Measurements from ENCODE around the gene FAM174B.

The FAM174B gene

DNA sequence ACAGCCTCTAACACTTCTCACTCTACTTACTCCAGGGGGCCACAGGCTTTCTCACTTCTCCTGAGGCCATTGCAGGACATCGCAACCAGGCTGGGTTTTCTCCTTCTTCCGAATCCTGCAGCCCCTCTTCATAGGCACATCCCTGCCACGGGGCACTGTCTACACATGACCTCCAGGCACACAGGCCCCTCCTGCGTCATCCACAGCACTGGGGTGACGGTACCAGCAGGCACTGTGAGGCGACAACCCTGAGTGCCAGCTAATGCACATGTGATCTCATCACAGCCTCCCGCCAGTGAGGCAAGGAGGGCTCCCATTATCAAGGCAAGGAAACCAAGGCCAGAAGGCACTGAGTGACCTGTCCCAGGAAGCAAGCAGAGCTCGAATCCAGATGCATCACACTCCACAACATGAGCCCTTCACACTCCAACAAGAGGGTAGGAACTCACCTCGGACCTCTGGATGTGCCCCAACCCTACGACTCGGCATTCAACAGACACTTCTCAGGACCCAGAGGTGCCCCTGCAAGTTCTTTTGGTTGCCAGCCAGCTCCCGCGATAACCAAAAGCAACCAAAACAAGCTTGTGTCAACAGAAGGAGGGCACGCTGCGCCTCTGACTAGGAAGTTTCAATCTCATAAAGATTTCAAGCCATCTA lies 16.7 kb downstream of the FAM174B start:
- DNase-seq = no peak

GRCh38 chr15:92638291-92638708 lies 17.3 kb downstream of the FAM174B start:
- DNase-seq = no peak

DNA sequence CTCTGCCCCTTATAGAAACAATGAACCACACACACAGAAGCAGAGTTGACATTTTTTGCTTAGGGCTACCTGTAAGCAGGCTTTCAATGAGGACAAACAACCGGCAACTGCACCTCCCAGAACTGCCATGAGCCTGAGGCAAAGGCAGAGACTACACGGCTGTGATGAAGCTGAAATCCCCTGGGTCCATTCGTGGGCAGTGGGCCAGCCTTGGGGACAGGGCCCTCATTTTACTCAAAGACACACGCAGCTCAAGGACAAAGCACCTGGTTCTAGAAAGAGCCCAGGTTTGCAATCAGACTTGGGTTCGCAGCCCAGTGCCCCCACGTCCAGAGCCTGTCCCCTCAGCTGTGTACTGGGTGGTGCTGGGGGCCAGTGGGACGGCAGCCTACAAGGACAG lies 17.9 kb downstream of the FAM174B start:
- no peak for DNase-seq

- DNase-seq = no peak
Measured at GRCh38 chr15:92636908-92637481, 18.6 kb downstream of the FAM174B start.

GRCh38 chr15:92636401-92636907 lies 19.1 kb downstream of the FAM174B start:
- no peak for DNase-seq

GRCh38 chr15:92634671-92635201 lies 20.8 kb downstream of the FAM174B start:
- DNase-seq = no peak

- DNase-seq = no peak
Measured at GRCh38 chr15:92634060-92634459, 21.5 kb downstream of the FAM174B start.

DNA sequence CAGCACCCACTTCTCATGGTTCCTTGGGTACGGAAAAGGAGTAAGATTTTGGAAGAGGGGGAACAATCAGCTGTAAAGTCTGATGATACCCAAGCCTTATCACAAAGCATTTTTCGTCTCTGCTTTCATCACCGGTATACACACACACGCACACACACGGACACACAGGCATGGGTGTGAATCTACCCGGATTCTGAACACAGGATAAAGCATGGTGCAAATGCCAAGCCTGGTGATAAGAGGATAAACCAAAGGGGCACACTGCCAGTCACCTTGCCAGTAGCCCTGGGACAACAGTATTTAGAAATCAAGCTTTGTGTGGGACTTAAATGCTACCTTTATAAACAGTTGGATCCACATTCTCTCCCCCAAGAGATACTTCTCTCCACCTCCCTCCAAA lies 22.2 kb downstream of the FAM174B start:
- DNase-seq = no peak

DNA sequence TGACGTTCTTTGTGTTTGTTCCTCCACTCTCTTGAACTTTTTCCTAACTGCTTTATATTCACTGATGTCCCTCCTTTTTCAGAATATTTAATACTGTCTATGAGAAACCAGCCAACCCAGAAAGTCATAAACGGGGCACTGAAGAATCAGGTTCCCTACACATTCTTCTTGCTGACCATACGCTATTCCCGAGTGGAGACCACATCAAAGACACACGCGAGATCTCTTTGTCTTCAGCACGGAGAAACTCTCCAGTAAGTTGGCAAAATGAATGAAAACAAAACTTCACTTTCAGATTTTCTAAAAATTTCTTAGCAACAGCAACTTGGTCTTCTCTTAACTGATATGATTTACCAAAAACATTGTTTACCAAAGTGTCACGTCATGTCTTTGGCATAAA lies 22.6 kb downstream of the FAM174B start:
- no peak for DNase-seq

DNA sequence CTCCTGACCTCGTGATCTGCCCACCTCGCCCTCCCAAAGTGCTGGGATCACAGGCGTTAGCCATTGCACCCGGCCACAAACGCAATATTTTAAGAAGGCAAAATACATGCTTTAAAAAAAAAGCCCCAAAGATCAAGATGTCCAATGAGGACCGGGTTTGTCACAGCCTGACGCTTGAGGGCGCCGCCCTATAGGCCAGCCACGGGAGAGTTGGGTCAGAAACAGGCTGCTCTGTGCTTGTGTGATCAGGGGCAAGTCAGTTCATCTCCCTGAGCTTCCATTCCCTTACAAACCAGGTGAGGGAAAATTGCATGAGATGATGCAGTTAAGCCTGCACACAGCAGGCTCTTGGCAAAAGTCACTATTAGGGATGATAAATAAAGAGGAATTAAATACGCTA lies 23.9 kb downstream of the FAM174B start:
- DNase-seq = no peak

- DNase-seq = peak in 1 of 5 donors; percentile 9
Measured at GRCh38 chr15:92629975-92630626, 25.5 kb downstream of the FAM174B start.

- no peak for DNase-seq
Measured at GRCh38 chr15:92629276-92629974, 26.1 kb downstream of the FAM174B start.

GRCh38 chr15:92627014-92627413 lies 28.6 kb downstream of the FAM174B start:
- DNase-seq = no peak

GRCh38 chr15:92625251-92625980 lies 30.2 kb downstream of the FAM174B start:
- peak in 1 of 5 donors; percentile 76 for DNase-seq

GRCh38 chr15:92624401-92624991 lies 31.1 kb downstream of the FAM174B start:
- DNase-seq = no peak

- no peak for DNase-seq
Measured at GRCh38 chr15:92623435-92623834, 32.1 kb downstream of the FAM174B start.

GRCh38 chr15:92621972-92622533 lies 33.5 kb downstream of the FAM174B start:
- DNase-seq = no peak

DNA sequence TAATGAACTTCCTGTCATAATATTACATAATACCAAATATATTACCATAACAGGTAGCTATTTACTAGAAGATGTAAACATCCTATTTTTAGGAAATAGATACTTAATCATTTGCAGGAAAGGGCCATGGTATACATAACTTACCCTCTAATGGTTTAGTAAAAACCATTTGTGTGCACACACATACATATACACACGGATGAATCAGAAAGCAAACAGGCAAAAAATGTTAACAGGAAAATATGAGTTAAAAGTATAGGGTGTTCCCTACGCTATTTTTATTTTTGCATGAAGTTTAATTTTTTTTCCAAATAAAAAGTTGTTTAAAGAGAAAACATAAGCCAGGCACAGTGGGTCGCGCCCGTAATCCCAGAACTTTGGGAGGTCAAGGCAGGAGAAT lies 34.6 kb downstream of the FAM174B start:
- DNase-seq = no peak

GRCh38 chr15:92619145-92620101 lies 36.2 kb downstream of the FAM174B start:
- no peak for DNase-seq

All from T-helper 1 cell (primary cell).